ENCODE results near the gene ITPR2.

- TF ChIP-seq CTCF (IDR thresholded peaks at IDR 0.05): no peak
- no peak for TF ChIP-seq POLR2A (IDR thresholded peaks at IDR 0.05)
Observed at GRCh38 chr12:26734510-26735248, 98.3 kb downstream of the ITPR2 start.

Data from lower leg skin (tissue), 3 donors.